BLaER1 treated with 17β-estradiol and CSF1 and Interleukin-3, amounts not matched to agents 10 nM and 100 nM (cell line): ENCODE data around the gene SYTL2.

Source experiments
- H3K27ac ChIP-seq, 11 experiments: shearing (Covaris generic); formaldehyde crosslinking; 2 replicates each; pipeline ENCODE4 v1.8.1; 2022
- H3K27me3 ChIP-seq, 11 experiments: shearing (Covaris generic); formaldehyde crosslinking; 2 replicates each; pipeline ENCODE4 v1.8.1; 2022
- H3K36me3 ChIP-seq, 11 experiments: shearing (Covaris generic); formaldehyde crosslinking; 2 replicates each; pipeline ENCODE4 v1.8.1; 2022
- H3K4me1 ChIP-seq, 10 experiments: shearing (Covaris generic); formaldehyde crosslinking; 2 replicates each; pipeline ENCODE4 v1.8.1; 2022
- H3K4me2 ChIP-seq, 11 experiments: shearing (Covaris generic); formaldehyde crosslinking; 2 replicates each; pipeline ENCODE4 v1.8.1; 2022
- H3K4me3 ChIP-seq, 10 experiments: shearing (Covaris generic); formaldehyde crosslinking; 2 replicates each; pipeline ENCODE4 v1.8.1; 2022
- H3K9ac ChIP-seq, 11 experiments: shearing (Covaris generic); formaldehyde crosslinking; 2 replicates each; pipeline ENCODE4 v1.8.1; 2022
- H3K9me3 ChIP-seq, 11 experiments: shearing (Covaris generic); formaldehyde crosslinking; replicated peaks in 1 of 11; 2 replicates each; pipeline ENCODE4 v1.8.1; 2022
- H4K20me1 ChIP-seq, 11 experiments: shearing (Covaris generic); formaldehyde crosslinking; 2 replicates each; pipeline ENCODE4 v1.8.1; 2022
- Cebpa-rat ChIP-seq, 11 experiments: shearing (Covaris generic); IDR thresholded peaks; 2 replicates each; pipeline ENCODE4 v1.8.1; 2022

The SYTL2 gene

DNA sequence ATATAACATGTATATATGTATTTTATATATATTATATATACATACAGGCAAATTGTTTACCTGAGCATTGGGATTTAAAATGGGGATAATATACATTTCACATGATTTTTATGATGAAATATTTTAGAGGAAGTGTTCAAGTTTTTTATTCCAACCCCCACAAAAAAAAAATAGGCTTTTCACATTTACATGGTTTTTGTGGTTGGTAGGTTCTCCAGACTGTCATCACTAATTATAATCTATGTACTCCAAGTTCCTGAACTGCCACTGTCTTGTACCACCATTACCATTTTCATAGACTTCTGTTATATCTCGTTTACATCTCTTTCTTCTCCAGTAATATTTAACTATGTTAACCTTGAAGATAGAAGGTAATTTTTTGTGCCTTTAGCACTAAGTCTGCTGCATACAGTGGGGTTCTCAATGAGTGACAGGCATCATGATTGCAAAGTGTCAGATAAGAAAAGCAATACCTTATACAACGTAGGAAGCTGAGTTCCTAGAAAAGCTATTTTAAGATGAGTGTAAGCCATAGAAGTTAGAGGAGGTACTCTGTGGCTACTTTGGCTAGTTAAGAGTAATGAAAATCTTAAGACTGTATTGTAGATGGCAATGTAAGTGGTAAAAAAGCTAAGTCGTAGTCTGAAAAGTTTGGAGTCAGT, 158.0 kb downstream of the SYTL2 start:
- H3K4me3 ChIP-seq, result no peak overlapping the region
- TF ChIP-seq Cebpa-rat (IDR thresholded peaks at IDR 0.05), result no peak
- no peak overlapping the region for H3K27ac ChIP-seq
- no peaks in the 10 kb centered on the region for H3K9me3 ChIP-seq
- no peak overlapping the region for H3K9ac ChIP-seq
- H4K20me1 ChIP-seq, result peaks cover 7 to 58% (median 46%) of the 10 kb centered on the region in 11 experiments; a peak in 18 of 22 replicates
- peaks cover 48 to 74% (median 61%) of the 10 kb centered on the region in 11 experiments for H3K36me3 ChIP-seq
- peak overlapping the region in 5 of 11 experiments; percentile 4 to 60 (median 26); a peak in 6 of 22 replicates for H3K4me2 ChIP-seq
- peaks cover 16 to 49% (median 23%) of the 10 kb centered on the region in 10 experiments for H3K4me1 ChIP-seq
- H3K27me3 ChIP-seq, result no peaks in the 10 kb centered on the region

DNA sequence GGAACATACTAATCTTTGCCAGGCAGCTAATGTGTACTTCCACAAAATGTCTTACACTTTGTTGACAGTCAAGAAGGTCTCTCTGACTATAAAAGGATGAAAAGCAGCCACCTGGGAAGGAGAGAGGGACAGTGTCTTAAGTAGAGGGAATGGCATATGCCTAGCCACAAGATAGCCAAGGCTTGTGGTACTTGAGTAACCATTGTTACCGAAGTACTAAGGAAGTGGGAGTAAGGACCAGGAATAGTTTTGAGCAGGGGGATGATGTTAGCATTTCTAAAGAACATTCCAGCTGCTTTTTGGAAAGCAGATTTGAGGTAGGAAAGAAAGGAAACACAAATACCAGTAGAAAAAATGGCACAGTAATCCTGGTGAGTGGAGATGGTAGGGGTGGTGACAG, 159.8 kb downstream of the SYTL2 start:
- Histone ChIP-seq H3K4me1 (peaks cover 23 to 57% (median 30%) of the 10 kb centered on the region in 10 experiments), H3K9ac (no peak overlapping the region), H3K4me2 (no peak overlapping the region), H3K9me3 (no peaks in the 10 kb centered on the region), H4K20me1 (peaks cover 6 to 40% (median 29%) of the 10 kb centered on the region in 11 experiments; a peak in 17 of 22 replicates), H3K27me3 (no peaks in the 10 kb centered on the region), H3K27ac (no peak overlapping the region), H3K4me3 (no peak overlapping the region), H3K36me3 (peaks cover 30 to 56% (median 43%) of the 10 kb centered on the region in 11 experiments; a peak in 21 of 22 replicates)
- TF ChIP-seq Cebpa-rat (IDR thresholded peaks at IDR 0.05), result no peak

DNA sequence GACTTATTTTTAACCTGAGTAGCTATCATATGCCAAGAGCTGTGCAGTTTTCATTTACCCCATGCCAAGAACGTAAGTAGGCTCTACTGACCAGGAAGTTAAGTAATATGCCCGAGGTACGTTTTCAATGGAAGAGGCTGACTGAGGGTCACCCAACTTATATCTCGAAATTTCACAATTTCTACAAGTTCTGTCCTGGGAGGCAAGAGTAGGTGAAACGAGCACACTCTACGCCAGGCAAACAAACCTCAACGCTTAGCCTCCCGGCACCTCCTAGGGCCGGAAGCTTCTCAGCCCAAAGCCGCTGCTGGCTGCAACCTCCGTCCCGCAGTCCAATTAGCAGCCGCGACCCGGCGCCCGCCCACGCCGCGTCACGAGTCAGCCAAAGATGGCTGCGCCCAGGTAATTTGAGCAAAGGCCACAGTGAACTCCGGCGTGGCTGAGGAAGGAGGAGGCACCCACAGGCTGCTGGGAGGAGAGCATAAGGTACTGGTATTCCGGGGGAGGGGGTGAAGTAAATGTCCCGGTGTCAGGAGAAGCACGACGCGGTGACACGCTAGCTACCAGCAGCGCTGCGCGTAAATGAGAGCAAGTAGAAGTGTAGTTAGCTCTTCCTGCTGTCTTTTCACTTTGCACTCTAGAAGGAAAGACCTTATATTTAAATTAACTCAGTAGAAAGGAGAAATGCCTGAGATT, 163.2 kb downstream of the SYTL2 start, which contains the start of gene TMEM126A:
TSS of gene TMEM126A (plus strand) at position 364 of the 696 bp plus-strand sequence. CDS start 2,289 bp downstream, outside the sequence.
- H3K4me3 ChIP-seq, result peak within 1 kb of the TSS; percentile 67 to 85 (median 76)
- H4K20me1 ChIP-seq, result peaks cover 0 to 13% (median 2%) of the 10 kb centered on the region in 11 experiments; a peak in 5 of 22 replicates
- H3K36me3 ChIP-seq, result peaks cover 11 to 25% (median 18%) of the 10 kb centered on the region in 11 experiments; a peak in 19 of 22 replicates
- no peaks in the 10 kb centered on the region for H3K9me3 ChIP-seq
- peaks cover 18 to 40% (median 24%) of the 10 kb centered on the region in 10 experiments for H3K4me1 ChIP-seq
- peak within 1 kb of the TSS; percentile 62 to 86 (median 76) for H3K27ac ChIP-seq
- peak within 1 kb of the TSS; percentile 74 to 96 (median 82) for H3K4me2 ChIP-seq
- H3K9ac ChIP-seq, result peak within 1 kb of the TSS; percentile 72 to 88 (median 84)
- no peaks in the 10 kb centered on the region for H3K27me3 ChIP-seq
- no peak for TF ChIP-seq Cebpa-rat (IDR thresholded peaks at IDR 0.05)

- peak overlapping the region; percentile 67 to 85 (median 76) for H3K4me3 ChIP-seq
- no peaks in the 10 kb centered on the region for H3K27me3 ChIP-seq
- H4K20me1 ChIP-seq, result peaks cover 0 to 7% (median 0%) of the 10 kb centered on the region in 11 experiments; a peak in 4 of 22 replicates
- H3K9ac ChIP-seq, result peak overlapping the region; percentile 72 to 88 (median 84)
- peak overlapping the region; percentile 74 to 96 (median 82) for H3K4me2 ChIP-seq
- no peaks in the 10 kb centered on the region for H3K9me3 ChIP-seq
- H3K27ac ChIP-seq, result peak overlapping the region; percentile 62 to 86 (median 76); a peak in 21 of 22 replicates
- H3K4me1 ChIP-seq, result peaks cover 18 to 36% (median 24%) of the 10 kb centered on the region in 10 experiments
- peaks cover 8 to 21% (median 16%) of the 10 kb centered on the region in 11 experiments; a peak in 19 of 22 replicates for H3K36me3 ChIP-seq
- no peak for TF ChIP-seq Cebpa-rat (IDR thresholded peaks at IDR 0.05)
Measured at GRCh38 chr11:85647078-85647477, 163.9 kb downstream of the SYTL2 start.
